ENCODE data around the gene PLA2G6. TPM values are rescaled to one million over a fixed set of nuclear protein-coding genes. Genes with fewer than 3 reads are reported as not detected.

The PLA2G6 gene
- total RNA-seq, 6 donors from 2014 or later: 21.1 to 295 (median 47.5) TPM

GRCh38 chr22:38141217-38141973 lies 40.2 kb downstream of the PLA2G6 start:
- H3K4me1 ChIP-seq: peaks cover 0 to 11% (median 2%) of the 10 kb centered on the region in 4 donors
- no peak for DNase-seq
- 96 to 97% methylated on average over 16 of the region's 16 CpGs for WGBS, 2 donors
- no peaks in the 10 kb centered on the region for H3K9me3 ChIP-seq
- no peak overlapping the region for H3K4me3 ChIP-seq
- H3K36me3 ChIP-seq: peaks cover 0 to 8% (median 4%) of the 10 kb centered on the region in 4 donors
- no peak for ATAC-seq (ENCODE audit: low FRiP score in 2 of 2)
- H3K27me3 ChIP-seq: no peaks in the 10 kb centered on the region
- no peak overlapping the region for H3K27ac ChIP-seq
- TF ChIP-seq POLR2AphosphoS5 (IDR thresholded peaks at IDR 0.05) (no peak), CTCF (IDR thresholded peaks at IDR 0.05) (no peak), POLR2A (IDR thresholded peaks at IDR 0.05) (no peak), EP300 (IDR thresholded peaks at IDR 0.05) (no peak)

- H3K36me3 ChIP-seq: peaks cover 0 to 14% (median 9%) of the 10 kb centered on the region in 4 donors
- no peaks in the 10 kb centered on the region for H3K9me3 ChIP-seq
- no peak for TF ChIP-seq POLR2A (IDR thresholded peaks at IDR 0.05)
- no peak for TF ChIP-seq EP300 (IDR thresholded peaks at IDR 0.05)
- no peak for TF ChIP-seq CTCF (IDR thresholded peaks at IDR 0.05)
- TF ChIP-seq POLR2AphosphoS5 (IDR thresholded peaks at IDR 0.05): no peak
- 90 to 96% methylated on average over 8 to 9 of the region's 11 CpGs for WGBS, 2 donors
- H3K27ac ChIP-seq: no peak overlapping the region
- no peaks in the 10 kb centered on the region for H3K27me3 ChIP-seq
- no peak for ATAC-seq (ENCODE audit: low FRiP score in 2 of 2)
- H3K4me1 ChIP-seq: peaks cover 0 to 11% (median 2%) of the 10 kb centered on the region in 4 donors
- H3K4me3 ChIP-seq: no peak overlapping the region
- DNase-seq: no peak
Observed at GRCh38 chr22:38139901-38140300, 41.7 kb downstream of the PLA2G6 start.

GRCh38 chr22:38138961-38139360 lies 42.7 kb downstream of the PLA2G6 start:
- Histone ChIP-seq H3K27ac (no peak overlapping the region), H3K4me3 (no peak overlapping the region), H3K27me3 (no peaks in the 10 kb centered on the region), H3K4me1 (peaks cover 0 to 10% (median 2%) of the 10 kb centered on the region in 4 donors), H3K36me3 (peaks cover 0 to 19% (median 12%) of the 10 kb centered on the region in 4 donors), H3K9me3 (no peaks in the 10 kb centered on the region)
- no peak for DNase-seq
- WGBS, 2 donors: 83 to 90% methylated on average over 5 of the region's 5 CpGs
- ATAC-seq (ENCODE audit: low FRiP score in 2 of 2): no peak
- TF ChIP-seq POLR2AphosphoS5 (IDR thresholded peaks at IDR 0.05) (no peak), POLR2A (IDR thresholded peaks at IDR 0.05) (no peak), EP300 (IDR thresholded peaks at IDR 0.05) (no peak), CTCF (IDR thresholded peaks at IDR 0.05) (no peak)

- TF ChIP-seq POLR2A (IDR thresholded peaks at IDR 0.05) (no peak), POLR2AphosphoS5 (IDR thresholded peaks at IDR 0.05) (no peak), CTCF (IDR thresholded peaks at IDR 0.05) (no peak), EP300 (IDR thresholded peaks at IDR 0.05) (no peak)
- ATAC-seq (ENCODE audit: low FRiP score in 2 of 2) (no peak), DNase-seq (no peak)
- Histone ChIP-seq H3K27me3 (no peaks in the 10 kb centered on the region), H3K27ac (no peak overlapping the region), H3K36me3 (peaks cover 0 to 28% (median 12%) of the 10 kb centered on the region in 4 donors), H3K9me3 (no peaks in the 10 kb centered on the region), H3K4me3 (no peak overlapping the region), H3K4me1 (peaks cover 0 to under 1% (median 0%) of the 10 kb centered on the region in 4 donors)
- 91 to 93% methylated on average over 7 to 9 of the region's 9 CpGs for WGBS, 2 donors
Observed at GRCh38 chr22:38137876-38138687, 43.5 kb downstream of the PLA2G6 start.

Data from upper lobe of left lung (tissue), 6 donors.